Ishikawa (cell line): ENCODE data around the gene CTNNA1.

ENCODE experiments used
- CEBPB ChIP-seq: IDR thresholded peaks from 2 replicates; pipeline ENCODE4 v1.6.1; 2012
- EGR1 ChIP-seq: IDR thresholded peaks from 2 replicates; pipeline ENCODE4 v1.6.1; 2012
- EP300 ChIP-seq: IDR thresholded peaks from 2 replicates; pipeline ENCODE4 v1.6.1; 2012; ENCODE audit warnings: borderline replicate concordance
- FOXM1 ChIP-seq: IDR thresholded peaks from 2 replicates; pipeline ENCODE4 v1.6.1; 2012; ENCODE audit warnings: low read depth, borderline replicate concordance
- MAX ChIP-seq: IDR thresholded peaks from 2 replicates; pipeline ENCODE4 v1.6.1; 2012
- RAD21 ChIP-seq: IDR thresholded peaks from 2 replicates; pipeline ENCODE4 v1.6.1; 2012; ENCODE audit warnings: low read depth
- TAF1 ChIP-seq: IDR thresholded peaks from 2 replicates; pipeline ENCODE4 v1.6.1; 2012; ENCODE audit warnings: low read depth, mild to moderate bottlenecking
- TCF12 ChIP-seq: IDR thresholded peaks from 2 replicates; pipeline ENCODE4 v1.6.1; 2012; ENCODE audit warnings: low read depth
- TEAD4 ChIP-seq: IDR thresholded peaks from 2 replicates; pipeline ENCODE4 v1.6.1; 2012
- YY1 ChIP-seq: IDR thresholded peaks from 2 replicates; pipeline ENCODE4 v1.6.1; 2012; ENCODE audit warnings: low read depth
- TF ChIP-seq, protein P1 (sequence below): IDR thresholded peaks from 2 replicates; pipeline ENCODE4 v1.6.1; 2012; ENCODE audit warnings: low read depth, mild to moderate bottlenecking

DNA sequence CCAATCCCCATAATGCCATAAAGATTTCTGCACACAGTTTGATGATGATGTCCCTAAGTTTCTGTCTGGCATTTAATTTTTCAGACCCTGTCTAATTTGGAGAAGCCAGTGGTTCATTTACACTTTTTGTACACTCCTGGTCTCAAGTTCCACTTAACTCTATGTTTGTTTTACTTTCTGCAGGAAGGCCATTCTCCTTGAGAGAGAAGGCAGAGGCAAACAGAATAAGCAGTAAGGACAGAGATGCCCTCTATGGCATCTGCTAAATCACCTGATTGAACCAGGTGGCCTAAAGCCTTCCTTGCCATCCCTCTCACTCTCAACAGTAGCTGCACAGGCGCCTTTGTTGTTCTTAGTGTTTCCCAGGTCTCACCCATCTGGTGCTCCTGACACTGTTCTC lies 208.0 kb downstream of the CTNNA1 start:
- TF ChIP-seq CEBPB (no peak), YY1 (no peak), EP300 (no peak), TAF1 (no peak), FOXM1 (no peak), TEAD4 (no peak), RAD21 (no peak), TCF12 (no peak), MAX (no peak), EGR1 (no peak)
- TF ChIP-seq, protein P1, sequence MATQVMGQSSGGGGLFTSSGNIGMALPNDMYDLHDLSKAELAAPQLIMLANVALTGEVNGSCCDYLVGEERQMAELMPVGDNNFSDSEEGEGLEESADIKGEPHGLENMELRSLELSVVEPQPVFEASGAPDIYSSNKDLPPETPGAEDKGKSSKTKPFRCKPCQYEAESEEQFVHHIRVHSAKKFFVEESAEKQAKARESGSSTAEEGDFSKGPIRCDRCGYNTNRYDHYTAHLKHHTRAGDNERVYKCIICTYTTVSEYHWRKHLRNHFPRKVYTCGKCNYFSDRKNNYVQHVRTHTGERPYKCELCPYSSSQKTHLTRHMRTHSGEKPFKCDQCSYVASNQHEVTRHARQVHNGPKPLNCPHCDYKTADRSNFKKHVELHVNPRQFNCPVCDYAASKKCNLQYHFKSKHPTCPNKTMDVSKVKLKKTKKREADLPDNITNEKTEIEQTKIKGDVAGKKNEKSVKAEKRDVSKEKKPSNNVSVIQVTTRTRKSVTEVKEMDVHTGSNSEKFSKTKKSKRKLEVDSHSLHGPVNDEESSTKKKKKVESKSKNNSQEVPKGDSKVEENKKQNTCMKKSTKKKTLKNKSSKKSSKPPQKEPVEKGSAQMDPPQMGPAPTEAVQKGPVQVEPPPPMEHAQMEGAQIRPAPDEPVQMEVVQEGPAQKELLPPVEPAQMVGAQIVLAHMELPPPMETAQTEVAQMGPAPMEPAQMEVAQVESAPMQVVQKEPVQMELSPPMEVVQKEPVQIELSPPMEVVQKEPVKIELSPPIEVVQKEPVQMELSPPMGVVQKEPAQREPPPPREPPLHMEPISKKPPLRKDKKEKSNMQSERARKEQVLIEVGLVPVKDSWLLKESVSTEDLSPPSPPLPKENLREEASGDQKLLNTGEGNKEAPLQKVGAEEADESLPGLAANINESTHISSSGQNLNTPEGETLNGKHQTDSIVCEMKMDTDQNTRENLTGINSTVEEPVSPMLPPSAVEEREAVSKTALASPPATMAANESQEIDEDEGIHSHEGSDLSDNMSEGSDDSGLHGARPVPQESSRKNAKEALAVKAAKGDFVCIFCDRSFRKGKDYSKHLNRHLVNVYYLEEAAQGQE, result no peak
